BJ (cell line): ENCODE results near the gene TMEM119. TPM values are rescaled to one million over a fixed set of nuclear protein-coding genes. Genes with fewer than 3 reads are reported as not detected.

ENCODE experiments used
- CTCF ChIA-PET: fragments of 350-600 bp; formaldehyde crosslinking; extraction: SDS; loops from one replicate; lab custom pipeline; 2021; ENCODE audit warnings: antibody characterized with exemption, inconsistent platforms; lab: Yijun Ruan, JAX
- POLR2A ChIA-PET: fragments of 300-600 bp; sonication (Branson Sonifier 250); formaldehyde crosslinking; extraction: SDS; loops from one replicate; lab custom pipeline; 2021; ENCODE audit warnings: antibody characterized with exemption; lab: Charles Lee
- DNase-seq: peaks from one replicate; pipeline ENCODE4 v3.0.0-alpha.2; 2011; ENCODE audit warnings: low read depth
- H3K27me3 ChIP-seq: 2 replicates; pipeline ENCODE4 v1.6.0; 2011; ENCODE audit warnings: low read length; ENCODE audit not compliant: control insufficient read depth, insufficient read depth
- H3K36me3 ChIP-seq: 2 replicates; pipeline ENCODE4 v1.5.1; 2011; ENCODE audit warnings: low read length; ENCODE audit not compliant: control insufficient read depth, insufficient read depth
- H3K4me3 ChIP-seq: 2 replicates; pipeline ENCODE4 v1.5.1; 2011; ENCODE audit warnings: low read depth, mild to moderate bottlenecking, control low read depth, low read length
- polyA plus RNA-seq: library from polyadenylated mRNA; depleted of rRNA; stranded (reverse); fragments of >200 nt; gene quantifications from 2 replicates; pipeline ENCODE4 v1.2.3, GENCODE V29; 2011
- TF ChIP-seq, protein P1 (sequence below): IDR thresholded peaks from 2 replicates; pipeline ENCODE4 v1.5.1; 2011; ENCODE audit warnings: low read depth, mild to moderate bottlenecking, control low read depth, inconsistent platforms, low read length, moderate library complexity; ENCODE audit not compliant: insufficient read depth

Gene TMEM119
- polyA plus RNA-seq, 1 experiment = 80.6 TPM

- no peak for DNase-seq
- Histone ChIP-seq H3K36me3 (peaks cover 2% of the 10 kb centered on the region; the same call in 1 of the 2 replicates), H3K4me3 (no peak overlapping the region), H3K27me3 (no peaks in the 10 kb centered on the region; the same call in 1 of the 2 replicates)
- TF ChIP-seq, protein P1, sequence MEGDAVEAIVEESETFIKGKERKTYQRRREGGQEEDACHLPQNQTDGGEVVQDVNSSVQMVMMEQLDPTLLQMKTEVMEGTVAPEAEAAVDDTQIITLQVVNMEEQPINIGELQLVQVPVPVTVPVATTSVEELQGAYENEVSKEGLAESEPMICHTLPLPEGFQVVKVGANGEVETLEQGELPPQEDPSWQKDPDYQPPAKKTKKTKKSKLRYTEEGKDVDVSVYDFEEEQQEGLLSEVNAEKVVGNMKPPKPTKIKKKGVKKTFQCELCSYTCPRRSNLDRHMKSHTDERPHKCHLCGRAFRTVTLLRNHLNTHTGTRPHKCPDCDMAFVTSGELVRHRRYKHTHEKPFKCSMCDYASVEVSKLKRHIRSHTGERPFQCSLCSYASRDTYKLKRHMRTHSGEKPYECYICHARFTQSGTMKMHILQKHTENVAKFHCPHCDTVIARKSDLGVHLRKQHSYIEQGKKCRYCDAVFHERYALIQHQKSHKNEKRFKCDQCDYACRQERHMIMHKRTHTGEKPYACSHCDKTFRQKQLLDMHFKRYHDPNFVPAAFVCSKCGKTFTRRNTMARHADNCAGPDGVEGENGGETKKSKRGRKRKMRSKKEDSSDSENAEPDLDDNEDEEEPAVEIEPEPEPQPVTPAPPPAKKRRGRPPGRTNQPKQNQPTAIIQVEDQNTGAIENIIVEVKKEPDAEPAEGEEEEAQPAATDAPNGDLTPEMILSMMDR = no peak
- CTCF ChIA-PET = interaction anchor here (0.6 to 19.7 kb wide), 11 partner anchors 24 to 521 kb away, joined by 3 to 460 read pairs (median 3); no protein-coding TSS in a partner anchor
- POLR2A ChIA-PET = no interaction called here
Measured at GRCh38 chr12:108571609-108572165, 26.2 kb downstream of the TMEM119 start.

- DNase-seq = no peak
- peaks cover 5% of the 10 kb centered on the region for H3K36me3 ChIP-seq
- ChIA-PET CTCF (interaction anchor here (0.6 to 19.7 kb wide), 18 partner anchors 18 to 524 kb away, joined by 3 to 460 read pairs (median 3); partner anchors contain the start of gene ALKBH2), POLR2A (no interaction called here)
- TF ChIP-seq, protein P1 = peak; percentile 49
- no peaks in the 10 kb centered on the region; the same call in 1 of the 2 replicates for H3K27me3 ChIP-seq
- no peak overlapping the region for H3K4me3 ChIP-seq
Measured at GRCh38 chr12:108570743-108571608, 26.9 kb downstream of the TMEM119 start.

- DNase-seq = no peak
- Histone ChIP-seq H3K27me3 (no peaks in the 10 kb centered on the region), H3K4me3 (no peak overlapping the region), H3K36me3 (peaks cover 13% of the 10 kb centered on the region)
- CTCF ChIA-PET = interaction anchor here (1.2 to 19.7 kb wide), 3 partner anchors 41 to 235 kb away, joined by 3 to 460 read pairs (median 13); no protein-coding TSS in a partner anchor
- POLR2A ChIA-PET = interaction anchor here (0.6 kb wide), 1 partner anchor 27 kb away, joined by 3 read pairs; no protein-coding TSS in a partner anchor
- TF ChIP-seq, protein P1 = no peak
Measured at GRCh38 chr12:108568338-108569154, 29.3 kb downstream of the TMEM119 start.

GRCh38 chr12:108567406-108568337, 30.2 kb downstream of the TMEM119 start:
- DNase-seq = no peak
- no peak overlapping the region for H3K4me3 ChIP-seq
- CTCF ChIA-PET = interaction anchor here (1.2 to 19.7 kb wide), 5 partner anchors 9 to 236 kb away, joined by 3 to 460 read pairs (median 8); no protein-coding TSS in a partner anchor
- H3K36me3 ChIP-seq = peaks cover 13% of the 10 kb centered on the region
- POLR2A ChIA-PET = interaction anchor here (0.6 kb wide), 1 partner anchor 28 kb away, joined by 3 read pairs; no protein-coding TSS in a partner anchor
- TF ChIP-seq, protein P1 = no peak
- H3K27me3 ChIP-seq = no peaks in the 10 kb centered on the region
